ENCODE results near the gene PGBD1. TPM values are rescaled to one million over a fixed set of nuclear protein-coding genes. Genes with fewer than 3 reads are reported as not detected.
A peak's percentile ranks its signal among the peaks of the same experiment; 100 is the strongest.

Gene PGBD1
- total and polyA plus RNA-seq, 2 of the 8 experiments (the other 6 are each of a cell fraction or from before 2014, with no cell fraction given), result 2.5 to 9.2 TPM

DNA sequence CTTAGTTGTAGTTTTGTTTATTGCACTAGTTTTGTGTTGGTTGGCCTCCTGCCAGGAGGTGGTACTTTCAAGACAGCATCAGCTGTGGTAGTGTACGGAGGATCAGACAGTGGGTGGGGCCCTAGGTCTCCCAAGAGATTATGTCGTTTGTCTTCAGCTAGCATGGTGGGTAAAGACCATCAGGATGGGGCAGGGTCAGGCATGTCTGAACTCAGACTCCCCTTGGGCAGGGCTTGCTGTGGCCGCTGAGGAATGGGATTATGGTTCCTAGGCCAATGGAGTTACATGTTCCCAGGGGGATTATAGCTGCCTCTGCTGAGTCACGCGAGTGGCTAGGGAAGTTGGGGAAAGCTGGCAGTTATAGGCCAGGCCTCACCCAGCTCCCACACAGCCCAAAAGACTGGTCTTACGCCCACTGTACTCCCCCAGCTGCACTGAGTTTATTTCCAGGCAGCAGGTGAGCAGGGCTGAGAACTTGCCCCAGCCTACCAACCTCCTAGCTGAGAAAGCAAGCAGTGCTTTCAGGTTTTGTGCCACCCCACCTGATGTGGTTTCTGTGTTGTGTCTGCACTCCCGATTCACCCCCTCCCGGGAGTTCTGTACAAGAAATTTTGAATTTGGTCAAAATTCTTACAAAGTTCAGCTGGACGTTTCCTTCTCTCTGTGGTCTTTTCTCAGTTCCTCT, 29.9 kb downstream of the PGBD1 start:
- no peak overlapping the region for H3K4ac ChIP-seq (replicated peaks; ENCODE audit: insufficient read length, low read depth, low read length)
- no peaks in the 10 kb centered on the region for H3K27me3 ChIP-seq (replicated peaks in 1 of 4; ENCODE audit: control insufficient read depth in 3 of 4, extremely low read depth in 1 of 4, insufficient read depth in 3 of 4, low read length in 3 of 4)
- H3K14ac ChIP-seq (ENCODE audit: insufficient read length), result no peak overlapping the region
- no peak overlapping the region for H2BK20ac ChIP-seq (ENCODE audit: low read length)
- H2AK5ac ChIP-seq (ENCODE audit: low read depth, low read length), result no peak overlapping the region
- no peak overlapping the region for H4K5ac ChIP-seq (ENCODE audit: insufficient read length, low read depth, low read length)
- H4K20me1 ChIP-seq (replicated peaks in 1 of 2; ENCODE audit: control insufficient read depth in 1 of 2, insufficient read depth in 2 of 2, low read length in 2 of 2), result no peaks in the 10 kb centered on the region
- H3K27ac ChIP-seq (ENCODE audit: low read depth, low read length), result no peak overlapping the region
- H3K4me2 ChIP-seq (ENCODE audit: insufficient read depth in 1 of 2, low read depth in 2 of 2, low read length in 2 of 2), result no peak overlapping the region
- no peak overlapping the region for H3K56ac ChIP-seq (replicated peaks; ENCODE audit: insufficient read length, low read depth, low read length)
- no peak overlapping the region for H4K91ac ChIP-seq (replicated peaks; ENCODE audit: insufficient read length, low read length)
- ChIA-PET CTCF (ENCODE audit: partially characterized antibody) (interaction anchor here (1.0 to 4.3 kb wide), 2 partner anchors 24 to 45 kb away, joined by 3 to 13 read pairs; no protein-coding TSS in a partner anchor), POLR2A (ENCODE audit: partially characterized antibody) (interaction anchor here (1.1 to 2.5 kb wide), 4 partner anchors 24 to 28 kb away, joined by 3 to 17 read pairs (median 6); partner anchors contain the start of gene ZSCAN31)
- H2BK15ac ChIP-seq (ENCODE audit: low read length), result 0 out of 2 replicates have a peak overlapping the region, but pooled peaks have one; percentile 53
- no peaks in the 10 kb centered on the region for H3K79me1 ChIP-seq (ENCODE audit: low read depth, low read length)
- no peak overlapping the region; the same call in 1 of the 2 replicates for H3K18ac ChIP-seq (ENCODE audit: extremely low read depth, low read length)
- H3K4me1 ChIP-seq (replicated peaks in 1 of 4; ENCODE audit: control insufficient read depth in 3 of 4, insufficient read depth in 4 of 4, low read length in 3 of 4), result peaks cover 0 to 1% (median 0%) of the 10 kb centered on the region in 4 experiments; a peak in 4 of 7 replicates
- no peak overlapping the region for H3K4me3 ChIP-seq (ENCODE audit: extremely low read depth in 1 of 4, insufficient read depth in 2 of 4, low read depth in 3 of 4, low read length in 4 of 4)
- H2BK5ac ChIP-seq (ENCODE audit: low read depth, low read length), result 0 out of 2 replicates have a peak overlapping the region, but pooled peaks have one; percentile 2
- H2BK12ac ChIP-seq (ENCODE audit: low read depth, low read length), result 0 out of 2 replicates have a peak overlapping the region, but pooled peaks have one; percentile 35
- no peak overlapping the region for H3K9ac ChIP-seq (replicated peaks in 1 of 4; ENCODE audit: extremely low read depth in 1 of 4, low read depth in 3 of 4, low read length in 3 of 4)
- 88% methylated on average over 9 of the region's 9 CpGs; no CpG with 5 or more reads in 1 of the 2 experiments for WGBS, 2 experiments (ENCODE audit: extremely low coverage in 1 of 2, insufficient coverage in 1 of 2, insufficient read length in 1 of 2, insufficient replicate concordance in 2 of 2, low coverage in 1 of 2, low lambda C conversion rate in 2 of 2, missing lambda C conversion rate in 1 of 2)
- no peaks in the 10 kb centered on the region for H3K9me3 ChIP-seq (ENCODE audit: insufficient read depth in 2 of 2, low read depth in 1 of 2, low read length in 1 of 2)
- no peak overlapping the region for H4K8ac ChIP-seq (ENCODE audit: extremely low read depth, insufficient read depth, low read length)
- H3K79me2 ChIP-seq (ENCODE audit: control insufficient read depth in 1 of 2, insufficient read depth in 2 of 2, low read length in 2 of 2), result no peaks in the 10 kb centered on the region
- H2AFZ ChIP-seq (ENCODE audit: low read length), result no peak overlapping the region
- peaks cover 0 to 2% (median 0%) of the 10 kb centered on the region in 4 experiments; a peak in 1 of 8 replicates for H3K36me3 ChIP-seq (ENCODE audit: control insufficient read depth in 2 of 4, insufficient read depth in 4 of 4, low read length in 3 of 4)
- peak overlapping the region; percentile 54 for H2BK120ac ChIP-seq (replicated peaks; ENCODE audit: low read depth, low read length)
- FAIRE-seq, result no peak
- no peak overlapping the region for H3K23ac ChIP-seq (ENCODE audit: insufficient read length)
- no peak for DNase-seq (ENCODE audit: low read depth in 1 of 2, low spot score in 2 of 2)
- no peaks in the 10 kb centered on the region for H3K23me2 ChIP-seq (ENCODE audit: low read depth, low read length)
- TF ChIP-seq HDAC2 (IDR thresholded peaks at IDR 0.05; ENCODE audit: borderline replicate concordance in 1 of 2, low read depth in 2 of 2, low read length in 2 of 2), result no peak
- no peak for TF ChIP-seq RNF2 (IDR thresholded peaks at IDR 0.05; ENCODE audit: borderline replicate concordance, low read depth, low read length, missing control alignments, poor library complexity, severe bottlenecking)
- no peak for TF ChIP-seq TCF12 (IDR thresholded peaks at IDR 0.05; ENCODE audit: low read depth, low read length)
- no peak for TF ChIP-seq CTCF (IDR thresholded peaks at IDR 0.05; ENCODE audit: control extremely low read depth in 1 of 3, insufficient read depth in 1 of 3, low read depth in 1 of 3, low read length in 3 of 3)
- no peak for TF ChIP-seq TAF1 (IDR thresholded peaks at IDR 0.05; ENCODE audit: low read depth, low read length)
- no peak for TF ChIP-seq SIX5 (IDR thresholded peaks at IDR 0.05; ENCODE audit: low read depth, low read length)
- no peak for TF ChIP-seq SUZ12 (IDR thresholded peaks at IDR 0.05; ENCODE audit: low read length)
- no peak for TF ChIP-seq POLR2AphosphoS5 (IDR thresholded peaks at IDR 0.05; ENCODE audit: low read depth, low read length)
- TF ChIP-seq JUN (IDR thresholded peaks at IDR 0.05; ENCODE audit: low read depth, low read length), result no peak

Data from H1 (cell line).